CD14-positive monocyte (primary cell): ENCODE measurements around the gene TBCK. TPM values are rescaled to one million over a fixed set of nuclear protein-coding genes. Genes with fewer than 3 reads are reported as not detected.

Source experiments
- DNase-seq, 3 donors: peaks; one replicate each; pipeline ENCODE4 v3.0.0-alpha.2; 2011 to 2022
- H2AFZ ChIP-seq: 2 replicates; pipeline ENCODE4 v1.6.0; 2012; ENCODE audit warnings: mild to moderate bottlenecking, low read depth, low read length, inconsistent platforms; ENCODE audit not compliant: insufficient read depth, poor library complexity, severe bottlenecking
- H3K27ac ChIP-seq, 2 donors: 1 replicate in 1 of 2; 2 replicates in 1 of 2; pipeline ENCODE4 v1.5.1; 2012 to 2013; ENCODE audit warnings: low read length in 2 of 2, control low read depth in 1 of 2, inconsistent platforms in 1 of 2, low read depth in 1 of 2, mild to moderate bottlenecking in 1 of 2
- H3K27me3 ChIP-seq, 2 donors: one replicate each; pipeline versions ENCODE4 v1.6.0 to v1.6.1; 2011 to 2013; ENCODE audit warnings: low read length in 2 of 2; ENCODE audit not compliant: control insufficient read depth in 2 of 2, insufficient read depth in 2 of 2
- H3K36me3 ChIP-seq, 2 donors: replicated peaks in 1 of 2; 1 replicate in 1 of 2; 2 replicates in 1 of 2; pipeline versions ENCODE4 v1.5.1 to v1.6.1; 2012 to 2013; ENCODE audit warnings: low read length in 2 of 2, control low read depth in 1 of 2, inconsistent platforms in 1 of 2, mild to moderate bottlenecking in 1 of 2; ENCODE audit not compliant: insufficient read depth in 2 of 2, control insufficient read depth in 1 of 2
- H3K4me1 ChIP-seq, 2 donors: 1 replicate in 1 of 2; 2 replicates in 1 of 2; pipeline versions ENCODE4 v1.5.1 to v1.6.1; 2012 to 2013; ENCODE audit warnings: low read length in 2 of 2, control low read depth in 1 of 2, inconsistent platforms in 1 of 2, mild to moderate bottlenecking in 1 of 2, moderate library complexity in 1 of 2; ENCODE audit not compliant: insufficient read depth in 2 of 2, control insufficient read depth in 1 of 2
- H3K4me2 ChIP-seq: replicated peaks from 2 replicates; pipeline ENCODE3; 2012; ENCODE audit warnings: low read length, moderate library complexity, mild to moderate bottlenecking; ENCODE audit not compliant: poor library complexity, severe bottlenecking; ENCODE audit errors: extremely low read depth
- H3K4me3 ChIP-seq, 3 experiments: fragments of 200-600 bp in 1 of 3; sonication (generic) in 1 of 3; replicated peaks in 1 of 3; 1 replicate in 2 of 3; 2 replicates in 1 of 3; pipeline ENCODE4 v1.5.1; 2011 to 2013; ENCODE audit warnings: low read length in 3 of 3, mild to moderate bottlenecking in 3 of 3, control low read depth in 2 of 3, low read depth in 2 of 3, inconsistent platforms in 1 of 3, moderate library complexity in 1 of 3
- H3K79me2 ChIP-seq: 2 replicates; pipeline ENCODE4 v1.6.0; 2012; ENCODE audit warnings: mild to moderate bottlenecking, control low read depth, inconsistent platforms, low read length, moderate library complexity; ENCODE audit not compliant: insufficient read depth
- H3K9ac ChIP-seq: 2 replicates; pipeline ENCODE4 v1.6.0; 2017; ENCODE audit warnings: low read length, mild to moderate bottlenecking; ENCODE audit not compliant: insufficient read depth, poor library complexity, severe bottlenecking
- H3K9me3 ChIP-seq, 2 donors: replicated peaks in 1 of 2; 1 replicate in 1 of 2; 2 replicates in 1 of 2; pipeline versions ENCODE4 v1.5.1 to v1.6.1; 2012 to 2013; ENCODE audit warnings: low read length in 2 of 2, control low read depth in 1 of 2; ENCODE audit not compliant: control insufficient read depth in 1 of 2, insufficient read depth in 1 of 2
- H4K20me1 ChIP-seq: 2 replicates; pipeline ENCODE4 v1.6.0; 2012; ENCODE audit warnings: mild to moderate bottlenecking, low read length, control low read depth, moderate library complexity; ENCODE audit not compliant: insufficient read depth
- H3K27ac Mint-ChIP-seq, 7 donors: one replicate each; pipeline ENCODE4 v1.8.0; 2020; ENCODE audit warnings: mild to moderate bottlenecking in 7 of 7, mixed read lengths in 7 of 7, moderate library complexity in 6 of 7, inconsistent platforms in 2 of 7
- H3K27me3 Mint-ChIP-seq, 3 donors: one replicate each; pipeline ENCODE4 v1.8.0; 2021 to 2022; ENCODE audit warnings: low read depth in 3 of 3, mild to moderate bottlenecking in 3 of 3, mixed read lengths in 3 of 3, moderate library complexity in 3 of 3, inconsistent platforms in 1 of 3
- H3K36me3 Mint-ChIP-seq, 2 donors: one replicate each; pipeline ENCODE4 v1.8.0; 2020; ENCODE audit warnings: mixed read lengths in 2 of 2, inconsistent platforms in 1 of 2, mild to moderate bottlenecking in 1 of 2
- H3K4me1 Mint-ChIP-seq: one replicate; pipeline ENCODE4 v1.8.0; 2020; ENCODE audit warnings: mild to moderate bottlenecking, mixed read lengths
- H3K4me3 Mint-ChIP-seq, 2 donors: one replicate each; pipeline ENCODE4 v1.8.0; 2020; ENCODE audit warnings: mild to moderate bottlenecking in 2 of 2, mixed read lengths in 2 of 2, moderate library complexity in 1 of 2
- H3K9me3 Mint-ChIP-seq, 7 donors: one replicate each; pipeline ENCODE4 v1.8.0; 2020 to 2022; ENCODE audit warnings: mixed read lengths in 7 of 7, mild to moderate bottlenecking in 6 of 7, moderate library complexity in 6 of 7, inconsistent platforms in 2 of 7
- CTCF ChIP-seq: fragments of 200-600 bp; IDR thresholded peaks from one replicate; pipeline ENCODE4 v1.8.0; 2022; ENCODE audit warnings: antibody characterized with exemption, mild to moderate bottlenecking
- WGBS: methylation state at CpG from one replicate; pipeline ENCODE4 v1.1.5; 2013; ENCODE audit warnings: missing lambda C conversion rate; ENCODE audit not compliant: insufficient coverage; 5-methylcytosine and 5-hydroxymethylcytosine counted together
- intact Hi-C, 2 donors: fragments of 100-400 bp; cut with micrococcal nuclease; formaldehyde crosslinking; loops; one replicate each; pipeline versions ENCODE4 v1.15.0 to v1.15.1; 2023
- polyA plus RNA-seq, 3 donors: library from polyadenylated mRNA; depleted of rRNA in 1 of 3; unstranded in 2 of 3; stranded (reverse) in 1 of 3; fragments of 300-500 nt in 2 of 3; fragments of >200 nt in 1 of 3; fragmentation: Illumina TruSeq in 2 of 3; gene quantifications; 1 replicate in 2 of 3; 2 replicates in 1 of 3; pipeline ENCODE4 v1.2.3, GENCODE V29; 2012 to 2021

The TBCK gene
- polyA plus RNA-seq, 3 donors, result 8.0 to 14.0 (median 12.5) TPM

DNA sequence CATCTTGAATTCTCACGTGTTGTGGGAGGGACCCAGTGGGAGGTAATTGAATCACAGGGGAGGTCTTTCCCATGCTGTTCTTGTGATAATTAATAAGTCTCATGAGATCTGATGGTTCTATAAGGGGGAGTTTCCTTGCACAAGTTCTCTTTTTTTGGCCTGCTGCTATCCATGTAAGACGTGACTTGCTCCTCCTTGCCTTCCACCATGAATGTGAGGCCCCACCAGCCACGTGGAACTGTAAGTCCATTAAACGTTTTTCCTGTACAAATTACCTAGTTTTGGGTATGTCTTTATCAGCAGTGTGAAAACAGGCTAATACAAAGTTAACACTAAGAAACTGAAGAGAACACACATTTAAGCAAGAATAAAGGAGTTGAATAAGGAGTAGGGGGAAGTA lies 16.0 kb downstream of the TBCK start:
- H3K79me2 ChIP-seq, result no peaks in the 10 kb centered on the region
- peaks cover 7 to 79% of the 10 kb centered on the region in 2 donors for H3K36me3 ChIP-seq
- no peak for DNase-seq
- H3K27me3 ChIP-seq, result no peaks in the 10 kb centered on the region
- Mint-ChIP-seq H3K4me3 (no peak overlapping the region), H3K9me3 (peaks cover 0 to 7% (median 4%) of the 10 kb centered on the region in 7 donors), H3K4me1 (peaks cover 4% of the 10 kb centered on the region), H3K27me3 (no peaks in the 10 kb centered on the region), H3K36me3 (peaks cover 46 to 64% of the 10 kb centered on the region in 2 donors), H3K27ac (peak overlapping the region in 5 of 7 donors; percentile 57 to 89 (median 71))
- intact Hi-C loops, result no loop called here
- TF ChIP-seq CTCF, result no peak
- no peaks in the 10 kb centered on the region for H3K4me1 ChIP-seq
- no peak overlapping the region for H3K4me2 ChIP-seq
- no peak overlapping the region for H3K4me3 ChIP-seq
- H3K27ac ChIP-seq, result peak overlapping the region in 1 of 2 donors; percentile 45
- H3K9ac ChIP-seq, result no peak overlapping the region
- no peaks in the 10 kb centered on the region for H4K20me1 ChIP-seq
- no peak overlapping the region for H2AFZ ChIP-seq
- no CpG with 5 or more reads among the region's 4 CpGs for WGBS
- H3K9me3 ChIP-seq, result peaks cover 3 to 4% of the 10 kb centered on the region in 2 donors

DNA sequence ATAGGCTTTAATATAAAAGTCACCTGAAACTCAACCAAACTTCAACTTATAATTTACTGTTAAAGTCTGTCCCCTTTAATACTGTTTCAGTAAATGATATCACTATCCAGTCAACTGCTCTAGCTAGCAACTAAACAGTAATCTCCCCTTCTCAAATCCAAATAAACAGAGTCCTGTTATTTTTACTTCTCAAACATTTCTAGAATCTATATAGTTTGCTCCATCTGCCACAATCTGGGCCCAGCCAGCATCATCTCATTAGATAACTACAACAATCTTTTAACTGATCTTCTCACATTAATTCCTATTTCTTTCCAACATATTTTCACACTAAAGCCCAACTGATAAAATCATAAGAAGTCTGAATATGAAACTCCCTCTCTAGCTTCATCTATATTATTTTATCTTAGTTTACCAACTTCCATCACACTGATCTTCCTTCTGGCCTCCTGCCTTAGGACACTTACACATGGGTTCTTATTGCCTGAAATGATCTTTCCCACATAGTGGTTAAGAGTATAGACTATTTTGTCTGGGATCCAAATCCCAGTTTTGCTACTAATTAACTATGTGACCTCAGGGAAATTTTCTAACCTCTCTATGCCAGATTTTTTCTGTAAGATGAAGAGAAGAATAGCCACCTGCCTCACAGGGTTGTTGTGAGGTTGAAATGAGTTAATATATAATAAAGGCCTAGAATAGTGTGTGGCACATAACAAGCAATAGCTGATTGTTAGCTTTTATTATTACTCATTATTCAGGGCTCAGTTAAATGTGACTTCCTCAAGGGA lies 18.6 kb downstream of the TBCK start:
- Mint-ChIP-seq H3K27ac (no peak overlapping the region), H3K9me3 (peaks cover 3 to 7% (median 4%) of the 10 kb centered on the region in 7 donors), H3K4me1 (peaks cover 4% of the 10 kb centered on the region), H3K4me3 (no peak overlapping the region), H3K36me3 (peaks cover 54 to 67% of the 10 kb centered on the region in 2 donors), H3K27me3 (no peaks in the 10 kb centered on the region)
- Histone ChIP-seq H3K4me3 (no peak overlapping the region), H3K79me2 (no peaks in the 10 kb centered on the region), H3K9ac (no peak overlapping the region), H2AFZ (no peak overlapping the region), H3K4me2 (no peak overlapping the region), H3K36me3 (peaks cover 23 to 83% of the 10 kb centered on the region in 2 donors), H3K27ac (no peak overlapping the region), H3K27me3 (no peaks in the 10 kb centered on the region), H3K4me1 (no peaks in the 10 kb centered on the region), H4K20me1 (no peaks in the 10 kb centered on the region), H3K9me3 (peaks cover 3 to 4% of the 10 kb centered on the region in 2 donors)
- no peak for DNase-seq
- intact Hi-C loops, result no loop called here
- no peak for TF ChIP-seq CTCF
